Nephron (organoid): ENCODE data around the gene RNF13.

ENCODE experiments used
- H3K27ac Mint-ChIP-seq, 3 experiments: 2 replicates each; pipeline ENCODE4 v1.8.0; 2020; ENCODE audit warnings: mixed read lengths in 3 of 3, mild to moderate bottlenecking in 2 of 3, moderate library complexity in 1 of 3
- H3K27me3 Mint-ChIP-seq: 2 replicates; pipeline ENCODE4 v1.8.0; 2021; ENCODE audit warnings: low read depth, mild to moderate bottlenecking, moderate library complexity, mixed read lengths
- H3K36me3 Mint-ChIP-seq: 2 replicates; pipeline ENCODE4 v1.8.0; 2020; ENCODE audit warnings: low read depth, mixed read lengths
- H3K4me1 Mint-ChIP-seq: 2 replicates; pipeline ENCODE4 v1.8.0; 2020; ENCODE audit warnings: mixed read lengths
- H3K4me3 Mint-ChIP-seq, 3 experiments: 2 replicates each; pipeline ENCODE4 v1.8.0; 2020; ENCODE audit warnings: mild to moderate bottlenecking in 3 of 3, mixed read lengths in 3 of 3, moderate library complexity in 2 of 3
- H3K9me3 Mint-ChIP-seq: 2 replicates; pipeline ENCODE4 v1.8.0; 2020; ENCODE audit warnings: mixed read lengths
- TF ChIP-seq, protein P1 (sequence below), 3 experiments: fragments of 200-600 bp; sonication (generic); IDR thresholded peaks; one replicate each; pipeline ENCODE4 v1.5.0; 2021; ENCODE audit warnings: antibody characterized with exemption in 3 of 3; ENCODE audit not compliant: unreplicated experiment in 3 of 3

The RNF13 gene

DNA sequence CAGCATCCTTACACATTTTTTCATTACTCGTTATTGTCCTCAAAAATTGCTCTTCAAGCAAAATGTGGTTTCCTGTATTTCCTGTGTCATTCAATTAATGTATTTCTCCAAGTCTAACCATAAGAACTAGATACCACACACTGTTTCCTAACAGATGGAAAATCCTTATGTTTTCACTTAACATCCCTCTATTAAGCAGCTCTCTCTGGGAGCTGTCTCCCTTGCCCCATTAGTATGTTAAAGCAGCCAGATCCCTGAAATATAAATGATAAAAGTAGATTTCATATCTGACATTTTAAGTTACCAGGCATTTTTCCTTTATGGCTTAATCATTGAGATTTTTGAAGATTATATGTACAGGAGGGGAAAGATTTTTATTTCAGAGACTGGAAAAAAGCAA, 141.8 kb downstream of the RNF13 start:
- H3K27me3 Mint-ChIP-seq, result no peaks in the 10 kb centered on the region
- H3K9me3 Mint-ChIP-seq, result peaks cover 10% of the 10 kb centered on the region
- H3K4me3 Mint-ChIP-seq, result no peak overlapping the region
- H3K36me3 Mint-ChIP-seq, result peaks cover 65% of the 10 kb centered on the region
- H3K4me1 Mint-ChIP-seq, result no peaks in the 10 kb centered on the region
- TF ChIP-seq, protein P1, sequence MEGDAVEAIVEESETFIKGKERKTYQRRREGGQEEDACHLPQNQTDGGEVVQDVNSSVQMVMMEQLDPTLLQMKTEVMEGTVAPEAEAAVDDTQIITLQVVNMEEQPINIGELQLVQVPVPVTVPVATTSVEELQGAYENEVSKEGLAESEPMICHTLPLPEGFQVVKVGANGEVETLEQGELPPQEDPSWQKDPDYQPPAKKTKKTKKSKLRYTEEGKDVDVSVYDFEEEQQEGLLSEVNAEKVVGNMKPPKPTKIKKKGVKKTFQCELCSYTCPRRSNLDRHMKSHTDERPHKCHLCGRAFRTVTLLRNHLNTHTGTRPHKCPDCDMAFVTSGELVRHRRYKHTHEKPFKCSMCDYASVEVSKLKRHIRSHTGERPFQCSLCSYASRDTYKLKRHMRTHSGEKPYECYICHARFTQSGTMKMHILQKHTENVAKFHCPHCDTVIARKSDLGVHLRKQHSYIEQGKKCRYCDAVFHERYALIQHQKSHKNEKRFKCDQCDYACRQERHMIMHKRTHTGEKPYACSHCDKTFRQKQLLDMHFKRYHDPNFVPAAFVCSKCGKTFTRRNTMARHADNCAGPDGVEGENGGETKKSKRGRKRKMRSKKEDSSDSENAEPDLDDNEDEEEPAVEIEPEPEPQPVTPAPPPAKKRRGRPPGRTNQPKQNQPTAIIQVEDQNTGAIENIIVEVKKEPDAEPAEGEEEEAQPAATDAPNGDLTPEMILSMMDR (IDR thresholded peaks at IDR 0.05; ENCODE audit: unreplicated experiment in 3 of 3), result no peak
- no peak overlapping the region for H3K27ac Mint-ChIP-seq

- Mint-ChIP-seq H3K36me3 (peaks cover 62% of the 10 kb centered on the region), H3K27ac (no peak overlapping the region), H3K9me3 (peaks cover 5% of the 10 kb centered on the region), H3K27me3 (no peaks in the 10 kb centered on the region), H3K4me3 (no peak overlapping the region), H3K4me1 (no peaks in the 10 kb centered on the region)
- TF ChIP-seq, protein P1 (IDR thresholded peaks at IDR 0.05; ENCODE audit: unreplicated experiment in 3 of 3), result no peak
Measured at GRCh38 chr3:149955449-149955848, 142.4 kb downstream of the RNF13 start.

DNA sequence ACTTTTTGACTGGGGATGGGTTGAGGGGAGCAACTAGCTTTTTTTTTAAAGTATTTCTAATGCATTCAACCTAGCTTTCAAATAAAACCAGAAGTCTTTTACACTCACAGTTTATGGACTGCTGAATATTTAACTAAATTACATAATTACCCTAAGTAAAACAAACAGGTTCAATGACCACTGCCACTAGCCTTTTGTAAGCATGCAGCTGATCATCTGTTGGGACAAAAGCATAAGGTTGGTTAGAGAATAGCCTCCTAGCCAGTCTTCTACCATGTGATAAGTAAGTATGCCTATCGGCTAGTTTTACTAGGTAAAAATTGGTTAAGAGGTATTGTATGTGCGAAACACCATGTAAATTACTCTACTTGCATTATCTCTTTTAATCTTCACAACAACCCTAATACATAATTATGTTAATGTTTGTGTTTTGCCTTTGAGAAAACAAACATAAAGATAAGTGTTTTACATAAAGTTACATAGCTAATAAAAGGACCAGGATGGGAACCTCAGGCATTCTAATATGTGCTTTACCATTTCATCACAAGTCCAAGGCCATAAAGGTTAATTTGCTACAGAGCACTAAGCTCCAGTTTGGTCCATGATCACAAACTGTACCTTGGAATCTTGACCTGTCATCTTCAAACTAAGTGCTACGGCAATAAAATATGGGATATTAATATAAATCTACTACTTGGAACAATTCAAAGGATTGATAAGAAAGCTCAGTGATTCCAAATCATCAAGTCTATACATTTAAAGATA, 144.5 kb downstream of the RNF13 start:
- TF ChIP-seq, protein P1 (IDR thresholded peaks at IDR 0.05; ENCODE audit: unreplicated experiment in 3 of 3), result no peak
- Mint-ChIP-seq H3K27me3 (no peaks in the 10 kb centered on the region), H3K36me3 (peaks cover 48% of the 10 kb centered on the region), H3K27ac (no peak overlapping the region), H3K9me3 (no peaks in the 10 kb centered on the region), H3K4me3 (no peak overlapping the region), H3K4me1 (no peaks in the 10 kb centered on the region)

- H3K27ac Mint-ChIP-seq, result no peak overlapping the region
- no peak overlapping the region for H3K4me3 Mint-ChIP-seq
- no peaks in the 10 kb centered on the region for H3K27me3 Mint-ChIP-seq
- TF ChIP-seq, protein P1 (IDR thresholded peaks at IDR 0.05; ENCODE audit: unreplicated experiment in 3 of 3), result no peak
- H3K9me3 Mint-ChIP-seq, result no peaks in the 10 kb centered on the region
- peaks cover 41% of the 10 kb centered on the region for H3K36me3 Mint-ChIP-seq
- no peaks in the 10 kb centered on the region for H3K4me1 Mint-ChIP-seq
Measured at GRCh38 chr3:149958171-149958796, 145.3 kb downstream of the RNF13 start.

DNA sequence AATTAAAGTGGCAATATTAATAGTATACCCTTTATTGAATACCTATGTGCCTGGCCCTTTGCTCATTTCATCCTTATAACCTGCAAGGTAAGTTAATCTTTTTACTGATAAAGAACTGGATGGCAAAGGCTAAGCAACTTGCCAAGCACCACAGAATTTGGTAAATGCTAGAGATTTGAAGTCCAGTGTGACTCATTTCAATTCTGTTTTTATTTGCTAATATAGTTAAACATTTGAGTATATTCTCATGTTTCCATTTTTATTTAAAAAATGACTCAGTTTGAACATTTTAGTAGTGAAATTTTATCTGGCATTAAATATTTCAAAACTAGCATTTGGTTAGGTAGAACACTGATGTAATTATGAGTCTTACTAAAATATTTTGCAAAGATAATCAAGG, 146.4 kb downstream of the RNF13 start:
- H3K27me3 Mint-ChIP-seq, result no peaks in the 10 kb centered on the region
- no peak overlapping the region for H3K27ac Mint-ChIP-seq
- H3K36me3 Mint-ChIP-seq, result peaks cover 44% of the 10 kb centered on the region
- TF ChIP-seq, protein P1 (IDR thresholded peaks at IDR 0.05; ENCODE audit: unreplicated experiment in 3 of 3), result no peak
- no peaks in the 10 kb centered on the region for H3K9me3 Mint-ChIP-seq
- peaks cover 11% of the 10 kb centered on the region for H3K4me1 Mint-ChIP-seq
- H3K4me3 Mint-ChIP-seq, result no peak overlapping the region
